Lung (tissue), 12 donors: ENCODE results near the gene ACOT7. TPM values are rescaled to one million over a fixed set of nuclear protein-coding genes. Genes with fewer than 3 reads are reported as not detected.

Experiments
- ATAC-seq: fragments of 200-7000 bp; cut with Tn5 transposase; one replicate; pipeline ENCODE4 v1.9.1; 2020; ENCODE audit warnings: moderate number of reproducible peaks; ENCODE audit not compliant: insufficient read depth, low FRiP score
- DNase-seq, 3 donors: peaks; one replicate each; pipeline ENCODE4 v3.0.0-alpha.2; 2013 to 2017
- H3K27ac ChIP-seq, 2 donors: one replicate each; pipeline ENCODE4 v1.5.1; 2013; ENCODE audit warnings: mild to moderate bottlenecking in 2 of 2, moderate library complexity in 2 of 2, control low read depth in 1 of 2, inconsistent platforms in 1 of 2, low read depth in 1 of 2, low read length in 1 of 2
- H3K27me3 ChIP-seq, 3 donors: one replicate each; pipeline ENCODE4 v1.5.1; 2013; ENCODE audit warnings: low read length in 2 of 3; ENCODE audit not compliant: control insufficient read depth in 3 of 3, insufficient read depth in 3 of 3
- H3K36me3 ChIP-seq, 4 donors: one replicate each; pipeline ENCODE4 v1.5.1; 2013; ENCODE audit warnings: low read length in 4 of 4, mild to moderate bottlenecking in 1 of 4, moderate library complexity in 1 of 4; ENCODE audit not compliant: control insufficient read depth in 4 of 4, insufficient read depth in 4 of 4
- H3K4me1 ChIP-seq, 5 donors: one replicate each; pipeline ENCODE4 v1.5.1; 2013; ENCODE audit warnings: low read length in 5 of 5, mild to moderate bottlenecking in 2 of 5, moderate library complexity in 1 of 5; ENCODE audit not compliant: control insufficient read depth in 5 of 5, insufficient read depth in 5 of 5
- H3K4me3 ChIP-seq: one replicate; pipeline ENCODE4 v1.5.1; 2013; ENCODE audit warnings: mild to moderate bottlenecking, control low read depth, moderate library complexity
- H3K9ac ChIP-seq, 2 donors: one replicate each; pipeline ENCODE4 v1.5.1; 2013; ENCODE audit warnings: low read length in 2 of 2, control low read depth in 1 of 2; ENCODE audit not compliant: insufficient read depth in 1 of 2
- H3K9me3 ChIP-seq, 4 donors: one replicate each; pipeline ENCODE4 v1.5.1; 2013; ENCODE audit warnings: low read length in 3 of 4, mild to moderate bottlenecking in 1 of 4, moderate library complexity in 1 of 4; ENCODE audit not compliant: control insufficient read depth in 4 of 4, insufficient read depth in 3 of 4
- WGBS, 2 donors: extraction: QIAGEN DNeasy Blood & Tissue Kit; methylation state at CpG; one replicate each; pipeline ENCODE4 v1.1.7; 2013; 5-methylcytosine and 5-hydroxymethylcytosine counted together
- polyA plus RNA-seq, 2 donors: library from polyadenylated mRNA; stranded (reverse); fragments of 200-250 nt; gene quantifications; one replicate each; pipeline ENCODE4 v1.2.1, GENCODE V29; 2013
- total RNA-seq, 2 donors: library from RNA; depleted of rRNA in 1 of 2; stranded (reverse); fragments of >200 nt in 1 of 2; gene quantifications; one replicate each; pipeline ENCODE4 v1.2.1, GENCODE V29; 2014 to 2021
- TF ChIP-seq, protein P1 (sequence below): IDR thresholded peaks from 2 replicates; pipeline ENCODE4 v1.5.1; 2012; ENCODE audit warnings: mild to moderate bottlenecking; ENCODE audit errors: control extremely low read depth, extremely low read depth
- donor health status: control.
- donor health status: control.
- donor health status: Bipolar disorder and iron deficiency.
- donor health status: healthy.
- donor health status: DM: yes; HTN: yes; CAD: no.

The ACOT7 gene
- total and polyA plus RNA-seq, 4 donors, result 8.8 to 37.4 (median 23.1) TPM

DNA sequence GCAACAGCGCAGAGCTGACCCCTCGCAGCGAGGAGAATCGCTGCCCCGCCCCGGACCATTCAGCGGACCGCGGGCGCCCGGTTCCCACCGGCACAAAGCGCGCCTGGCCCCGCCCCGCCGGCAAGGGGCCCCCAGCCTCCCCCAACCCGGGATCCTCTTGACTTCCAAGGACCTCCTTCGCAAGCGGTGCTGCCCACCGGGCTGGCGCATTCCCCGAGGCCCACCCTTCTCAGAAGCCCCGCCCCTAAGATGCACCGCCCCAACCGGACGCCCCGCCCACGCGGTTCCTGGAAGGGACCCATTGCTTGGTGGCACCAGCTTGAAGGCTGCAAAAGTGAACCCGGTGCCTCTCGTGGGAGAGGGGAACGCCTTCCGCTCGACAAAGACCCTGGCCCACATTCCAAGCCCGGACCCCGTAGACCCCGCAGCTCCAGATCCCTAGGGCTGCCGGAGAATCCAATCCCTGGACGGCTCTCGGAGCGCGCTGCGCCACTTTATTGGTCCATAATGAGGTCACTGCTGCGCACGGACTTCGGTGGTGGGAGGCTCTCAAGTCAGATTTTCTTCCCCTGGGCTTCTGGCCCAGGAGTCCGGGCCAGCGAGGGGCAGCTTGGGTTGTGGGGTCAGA lies 147.6 kb downstream of the ACOT7 start:
- 3 to 4% methylated on average over 46 to 49 of the region's 49 CpGs for WGBS, 2 donors
- H3K9ac ChIP-seq, result no peak overlapping the region
- peaks cover 16 to 53% (median 34%) of the 10 kb centered on the region in 3 donors for H3K27me3 ChIP-seq
- H3K27ac ChIP-seq, result no peak overlapping the region
- TF ChIP-seq, protein P1, sequence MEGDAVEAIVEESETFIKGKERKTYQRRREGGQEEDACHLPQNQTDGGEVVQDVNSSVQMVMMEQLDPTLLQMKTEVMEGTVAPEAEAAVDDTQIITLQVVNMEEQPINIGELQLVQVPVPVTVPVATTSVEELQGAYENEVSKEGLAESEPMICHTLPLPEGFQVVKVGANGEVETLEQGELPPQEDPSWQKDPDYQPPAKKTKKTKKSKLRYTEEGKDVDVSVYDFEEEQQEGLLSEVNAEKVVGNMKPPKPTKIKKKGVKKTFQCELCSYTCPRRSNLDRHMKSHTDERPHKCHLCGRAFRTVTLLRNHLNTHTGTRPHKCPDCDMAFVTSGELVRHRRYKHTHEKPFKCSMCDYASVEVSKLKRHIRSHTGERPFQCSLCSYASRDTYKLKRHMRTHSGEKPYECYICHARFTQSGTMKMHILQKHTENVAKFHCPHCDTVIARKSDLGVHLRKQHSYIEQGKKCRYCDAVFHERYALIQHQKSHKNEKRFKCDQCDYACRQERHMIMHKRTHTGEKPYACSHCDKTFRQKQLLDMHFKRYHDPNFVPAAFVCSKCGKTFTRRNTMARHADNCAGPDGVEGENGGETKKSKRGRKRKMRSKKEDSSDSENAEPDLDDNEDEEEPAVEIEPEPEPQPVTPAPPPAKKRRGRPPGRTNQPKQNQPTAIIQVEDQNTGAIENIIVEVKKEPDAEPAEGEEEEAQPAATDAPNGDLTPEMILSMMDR, result no peak
- H3K4me1 ChIP-seq, result peaks cover 0 to 22% (median 4%) of the 10 kb centered on the region in 5 donors
- H3K4me3 ChIP-seq, result no peak overlapping the region
- ATAC-seq, result no peak
- H3K9me3 ChIP-seq, result no peaks in the 10 kb centered on the region
- H3K36me3 ChIP-seq, result no peaks in the 10 kb centered on the region
- no peak for DNase-seq

DNA sequence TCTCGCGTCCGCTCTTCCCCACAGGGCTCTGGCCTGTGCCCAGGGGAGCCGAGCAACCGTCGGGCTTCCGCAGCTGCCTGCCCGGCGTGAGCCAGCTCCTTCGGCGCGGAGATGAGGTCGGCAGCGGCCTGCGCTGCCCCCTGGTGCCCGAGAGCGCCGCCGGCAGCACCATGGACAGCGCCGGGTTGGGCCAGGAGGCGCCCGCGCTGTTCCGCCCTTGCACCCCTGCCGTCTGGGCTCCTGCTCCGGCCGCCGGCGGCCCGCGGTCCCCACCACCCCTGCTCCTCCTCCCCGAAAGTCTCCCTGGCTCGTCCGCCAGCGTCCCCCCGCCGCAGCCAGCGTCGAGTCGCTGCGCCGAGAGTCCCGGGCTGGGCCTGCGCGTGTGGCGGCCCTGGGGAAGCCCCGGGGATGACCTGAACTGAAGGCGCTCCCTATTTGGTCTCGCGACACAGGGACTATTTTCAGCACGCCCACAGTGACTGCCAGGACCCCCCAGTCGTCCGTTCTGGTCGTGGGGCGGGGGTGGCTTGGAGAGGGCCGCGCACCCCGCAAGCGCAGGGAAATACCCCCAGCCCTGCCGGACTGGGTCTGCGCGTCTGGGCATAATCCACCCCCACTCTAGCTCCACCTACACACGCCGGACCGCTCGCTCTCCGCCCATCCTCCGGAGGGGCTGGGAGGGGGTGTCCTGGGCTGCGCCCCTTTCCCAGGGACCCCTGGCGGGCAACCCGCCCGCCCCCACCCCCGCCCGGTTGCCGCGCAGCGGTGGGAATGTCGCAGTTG lies 148.3 kb downstream of the ACOT7 start:
- Histone ChIP-seq H3K9me3 (no peaks in the 10 kb centered on the region), H3K36me3 (no peaks in the 10 kb centered on the region), H3K4me3 (no peak overlapping the region), H3K4me1 (peaks cover 0 to 22% (median 4%) of the 10 kb centered on the region in 5 donors), H3K27me3 (peaks cover 21 to 53% (median 41%) of the 10 kb centered on the region in 3 donors), H3K27ac (no peak overlapping the region), H3K9ac (no peak overlapping the region)
- TF ChIP-seq, protein P1, result peak; percentile 82
- WGBS, 2 donors, result 2 to 4% methylated on average over 56 to 79 of the region's 79 CpGs
- peak; percentile 83 to 90 (median 88) for DNase-seq
- ATAC-seq, result peak; percentile 83

DNA sequence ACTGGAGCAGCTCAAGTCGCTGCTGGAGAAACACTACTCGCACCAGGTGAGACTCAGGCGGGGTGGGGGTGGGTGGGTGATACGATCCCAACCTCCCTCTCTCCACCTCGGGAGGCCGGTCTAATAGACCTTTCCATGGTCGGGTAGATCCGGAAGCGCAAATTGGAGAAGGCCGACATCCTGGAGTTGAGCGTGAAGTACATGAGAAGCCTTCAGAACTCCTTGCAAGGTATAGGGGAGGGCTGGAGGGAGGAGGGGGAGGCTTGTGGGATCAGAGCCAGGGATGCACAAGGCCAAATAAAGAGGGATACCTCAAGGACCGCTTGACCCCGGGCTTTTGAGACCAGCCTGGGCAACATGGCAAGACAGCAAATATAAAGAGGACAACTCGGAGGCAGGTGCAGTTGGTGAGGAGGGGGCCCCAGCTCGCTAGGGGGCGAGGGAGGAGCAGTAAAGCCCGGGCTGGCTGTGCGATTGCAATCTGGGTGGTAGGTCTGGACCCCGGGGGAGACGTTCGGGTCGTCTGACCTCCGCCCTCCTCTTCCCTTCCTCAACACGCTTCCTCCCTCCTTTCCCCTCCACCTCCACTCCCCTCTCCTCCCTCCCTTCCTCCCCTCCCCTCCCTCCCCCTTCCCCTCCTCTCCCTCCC lies 149.0 kb downstream of the ACOT7 start:
- Histone ChIP-seq H3K4me3 (no peak overlapping the region), H3K27ac (no peak overlapping the region), H3K4me1 (peaks cover 0 to 19% (median 4%) of the 10 kb centered on the region in 5 donors), H3K27me3 (peaks cover 23 to 52% (median 42%) of the 10 kb centered on the region in 3 donors), H3K9me3 (peaks cover 0 to 2% (median 0%) of the 10 kb centered on the region in 4 donors), H3K9ac (no peak overlapping the region), H3K36me3 (no peaks in the 10 kb centered on the region)
- WGBS, 2 donors, result 2 to 3% methylated on average over 20 to 24 of the region's 24 CpGs
- ATAC-seq, result no peak
- no peak for DNase-seq
- TF ChIP-seq, protein P1, result no peak
